GM12878 (cell line): ENCODE measurements around the gene FAM184B. TPM values are rescaled to one million over a fixed set of nuclear protein-coding genes. Genes with fewer than 3 reads are reported as not detected.

Experiments used
- ATAC-seq: fragments of 200-7000 bp; cut with Tn5 transposase; 3 replicates; pipeline ENCODE4 v1.9.1; 2020; ENCODE audit warnings: mild to moderate bottlenecking, moderate library complexity
- BruUV-seq: library from RNA; stranded (reverse); fragments of 400-500 nt; replicated peaks from 2 replicates; lab custom pipeline; 2021; lab: Mats Ljungman, UMichigan
- CTCF ChIA-PET: fragments of 300-600 bp; sonication (Branson Sonifier 250); formaldehyde crosslinking; extraction: SDS; loops from one replicate; lab custom pipeline; 2021; ENCODE audit warnings: inconsistent platforms; lab: Yijun Ruan, JAX
- POLR2A ChIA-PET: fragments of 350-600 bp; formaldehyde crosslinking; extraction: SDS; loops from one replicate; lab custom pipeline; 2021; ENCODE audit warnings: inconsistent platforms; lab: Charles Lee
- RAD21 ChIA-PET: fragments of 300-600 bp; sonication (Branson Sonifier 250); formaldehyde crosslinking; loops from one replicate; lab custom pipeline; 2023; ENCODE audit warnings: antibody characterized with exemption; ENCODE audit not compliant: unreplicated experiment; lab: Charles Lee
- SMC1A ChIA-PET: fragments of 300-600 bp; sonication (Branson Sonifier 250); formaldehyde crosslinking; loops from one replicate; lab custom pipeline; 2023; ENCODE audit not compliant: unreplicated experiment, uncharacterized antibody; lab: Charles Lee
- DNase-seq: peaks from one replicate; pipeline ENCODE4 v3.0.0-alpha.2; 2011; ENCODE audit warnings: low read depth, low spot score
- FAIRE-seq: peaks from 3 replicates; lab custom pipeline; 2011; peaks lifted over from hg19 to GRCh38; lab: Jason Lieb, UNC
- H2AFZ ChIP-seq: 2 replicates; pipeline ENCODE4 v1.6.0; 2011; ENCODE audit warnings: low read depth, low read length, control low read depth; ENCODE audit not compliant: control insufficient read depth
- H3K27ac ChIP-seq: 2 replicates; pipeline ENCODE4 v1.5.1; 2011; ENCODE audit warnings: control low read depth; ENCODE audit not compliant: control insufficient read depth, insufficient read depth
- H3K27me3 ChIP-seq, 2 experiments: replicated peaks in 1 of 2; 2 replicates each; pipeline versions ENCODE4 v1.6.0 to v1.6.1; 2011; ENCODE audit warnings: low read length in 1 of 2; ENCODE audit not compliant: control insufficient read depth in 2 of 2, insufficient read depth in 2 of 2
- H3K36me3 ChIP-seq, 2 experiments: 2 replicates each; pipeline ENCODE4 v1.5.1; 2011; ENCODE audit warnings: low read length in 1 of 2; ENCODE audit not compliant: control insufficient read depth in 2 of 2, insufficient read depth in 2 of 2
- H3K4me1 ChIP-seq: 2 replicates; pipeline ENCODE4 v1.6.1; 2011; ENCODE audit warnings: mild to moderate bottlenecking, low read length, moderate library complexity, mixed read lengths; ENCODE audit not compliant: control insufficient read depth, insufficient read depth
- H3K4me2 ChIP-seq: 2 replicates; pipeline ENCODE4 v1.6.0; 2011; ENCODE audit warnings: control low read depth; ENCODE audit not compliant: control insufficient read depth, insufficient read depth
- H3K4me3 ChIP-seq: fragments of 200-600 bp; sonication (generic); 2 replicates; pipeline ENCODE4 v1.5.1; 2016
- H3K79me2 ChIP-seq: 2 replicates; pipeline ENCODE4 v1.6.0; 2011; ENCODE audit warnings: low read length; ENCODE audit not compliant: control insufficient read depth, insufficient read depth
- H3K9ac ChIP-seq: 2 replicates; pipeline ENCODE4 v1.8.0; 2011; ENCODE audit warnings: low read length, control low read depth, mixed read lengths; ENCODE audit not compliant: control insufficient read depth, insufficient read depth
- H3K9me3 ChIP-seq: replicated peaks from 3 replicates; pipeline ENCODE4 v1.5.1; 2011; ENCODE audit warnings: mild to moderate bottlenecking, low read length; ENCODE audit not compliant: control insufficient read depth, insufficient read depth
- H4K20me1 ChIP-seq: 2 replicates; pipeline ENCODE4 v1.6.0; 2011; ENCODE audit not compliant: control insufficient read depth, insufficient read depth
- BACH1 ChIP-seq: fragments of 450-650 bp; IDR thresholded peaks from 2 replicates; pipeline ENCODE4 v1.6.1; 2017; ENCODE audit warnings: mild to moderate bottlenecking, borderline replicate concordance
- IKZF1 ChIP-seq: fragments of 450-650 bp; conservative IDR thresholded peaks from 2 replicates; pipeline ENCODE4 v1.6.1; 2017; ENCODE audit warnings: antibody characterized with exemption, mild to moderate bottlenecking
- JUNB ChIP-seq: IDR thresholded peaks from 2 replicates; pipeline ENCODE4 v1.6.1; 2016; ENCODE audit warnings: antibody characterized with exemption, mild to moderate bottlenecking
- PAX5 ChIP-seq: IDR thresholded peaks from 2 replicates; pipeline ENCODE4 v1.6.1; 2011; ENCODE audit warnings: low read depth, low read length, borderline replicate concordance
- POLR2AphosphoS5 ChIP-seq: IDR thresholded peaks from 2 replicates; pipeline ENCODE4 v1.6.1; 2011; ENCODE audit warnings: mild to moderate bottlenecking, low read length, inconsistent platforms
- POU2F2 ChIP-seq: IDR thresholded peaks from 3 replicates; pipeline ENCODE4 v1.6.1; 2011; ENCODE audit warnings: low read depth, mild to moderate bottlenecking, low read length, borderline replicate concordance
- SMAD5 ChIP-seq: IDR thresholded peaks from 2 replicates; pipeline ENCODE4 v1.6.1; 2016; ENCODE audit warnings: antibody characterized with exemption, low read depth
- WGBS: methylation state at CpG from one replicate; pipeline ENCODE4 v1.1.6; 2016; ENCODE audit warnings: low lambda C conversion rate; ENCODE audit not compliant: insufficient replicate concordance, insufficient coverage; ENCODE audit errors: missing lambda C conversion rate; 5-methylcytosine and 5-hydroxymethylcytosine counted together
- in situ Hi-C: fragments of 300-500 bp; cut with MboI; formaldehyde crosslinking; loops from 9 replicates; pipeline ENCODE4 v1.14.3; 2018; ENCODE audit warnings: mixed read lengths
- intact Hi-C: fragments of 100-400 bp; cut with micrococcal nuclease; formaldehyde crosslinking; loops from one replicate; pipeline ENCODE4 v1.14.2; 2022; ENCODE audit not compliant: unreplicated experiment
- polyA plus RNA-seq, 11 experiments: library from polyadenylated mRNA; depleted of rRNA in 4 of 11; unstranded in 6 of 11; stranded (reverse) in 5 of 11; fragments of >200 nt; fragmentation: Nextera tagmentation in 4 of 11; fragmentation: Illumina TruSeq in 1 of 11; extraction: Ambion mirVana in 4 of 11; extraction: Trizol in 1 of 11; gene quantifications; 1 replicate in 1 of 11; 2 replicates in 10 of 11; pipeline versions ENCODE4 v1.2.1 to v1.2.3, GENCODE V29; 2011 to 2016; ENCODE audit warnings: inconsistent platforms in 2 of 11, missing spikeins in 2 of 11, low read depth in 1 of 11
- total RNA-seq, 4 experiments: library from RNA; depleted of rRNA in 3 of 4; stranded (reverse); fragments of >200 nt in 3 of 4; fragmentation: Illumina TruSeq in 1 of 4; extraction: Trizol in 1 of 4; gene quantifications; 2 replicates each; pipeline versions ENCODE4 v1.2.1 to v1.2.3, GENCODE V29; 2013 to 2021

Gene FAM184B
- total and polyA plus RNA-seq, 10 of the 15 experiments (the other 5 are each of a cell fraction or from before 2014, with no cell fraction given), result under 0.01 TPM; not detected in 9

DNA sequence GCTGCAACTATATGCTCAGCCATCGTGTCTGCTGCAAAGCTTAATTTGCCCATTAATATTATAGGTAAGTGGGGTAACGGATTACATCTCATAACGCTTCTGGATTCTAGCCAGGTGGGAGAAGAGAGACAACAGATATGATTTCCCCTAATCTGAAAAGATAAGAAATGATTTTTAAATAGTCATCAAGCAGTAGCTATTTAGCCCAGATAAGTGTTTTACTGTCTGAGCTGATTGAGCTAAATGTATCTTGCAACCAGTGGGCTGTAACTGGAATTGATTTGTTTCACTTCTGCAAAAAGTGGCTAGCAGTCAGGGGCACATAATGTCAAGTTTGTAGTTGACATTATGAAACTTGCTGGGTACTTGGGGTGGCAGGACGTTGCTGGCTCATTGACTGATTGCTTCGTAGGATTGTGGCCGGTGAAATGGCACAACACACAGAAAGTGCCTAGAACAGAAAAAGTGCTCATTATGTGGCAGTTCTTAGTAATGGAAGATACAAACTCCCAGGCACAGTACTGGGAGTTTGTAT is 185.9 kb downstream of the FAM184B start (continued):
- TF ChIP-seq SMAD5, result no peak
- TF ChIP-seq, all 136 proteins: peak for 31

DNA sequence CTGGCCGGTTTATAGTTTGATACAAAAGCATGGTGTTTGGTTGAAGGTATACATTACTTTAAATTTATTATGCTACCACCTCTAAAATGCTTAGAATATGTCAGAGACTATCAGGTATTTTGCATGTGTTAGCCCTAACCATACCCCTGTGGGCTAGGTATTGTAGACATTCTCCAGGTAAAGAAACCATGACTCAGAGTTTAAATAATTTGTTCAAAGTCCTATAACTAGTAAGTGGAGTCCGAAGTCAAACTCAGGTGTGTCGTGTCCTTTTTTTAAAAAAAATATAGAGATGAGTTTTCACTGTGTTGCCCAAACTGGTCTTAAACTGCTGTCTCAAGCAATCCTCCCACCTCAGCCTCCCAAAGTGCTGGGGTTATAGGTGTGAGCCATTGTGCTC is 192.1 kb downstream of the FAM184B start:
- no peaks in the 10 kb centered on the region for H3K27me3 ChIP-seq
- H3K9me3 ChIP-seq, result no peaks in the 10 kb centered on the region
- ChIA-PET CTCF (no interaction called here), POLR2A (no interaction called here), SMC1A (no interaction called here), RAD21 (no interaction called here)
- TF ChIP-seq PAX5 (no peak), POU2F2 (no peak), BACH1 (no peak)
- H2AFZ ChIP-seq, result no peak overlapping the region
- H3K4me2 ChIP-seq, result no peak overlapping the region
- peaks cover 4% of the 10 kb centered on the region; the same call in 1 of the 2 replicates for H4K20me1 ChIP-seq
- DNase-seq (no peak), FAIRE-seq (no peak), ATAC-seq (no peak)
- no peak overlapping the region for H3K4me3 ChIP-seq
- WGBS, result 100% methylated on average over 3 of the region's 3 CpGs
- peaks cover 7 to 64% of the 10 kb centered on the region in 2 experiments for H3K36me3 ChIP-seq
- intact Hi-C loops (no loop called here), in situ Hi-C loops (no loop called here)
- no peak overlapping the region for H3K9ac ChIP-seq
- no TSS peak for BruUV-seq
- H3K27ac ChIP-seq, result no peak overlapping the region
- H3K79me2 ChIP-seq, result peaks cover 20% of the 10 kb centered on the region
- H3K4me1 ChIP-seq, result peaks cover 21% of the 10 kb centered on the region

- intact Hi-C loops, result no loop called here
- peaks cover 18 to 66% of the 10 kb centered on the region in 2 experiments for H3K36me3 ChIP-seq
- peaks cover 5% of the 10 kb centered on the region for H3K4me1 ChIP-seq
- FAIRE-seq, result no peak
- in situ Hi-C loops, result no loop called here
- RAD21 ChIA-PET, result no interaction called here
- no peak overlapping the region for H3K4me2 ChIP-seq
- H4K20me1 ChIP-seq, result no peaks in the 10 kb centered on the region
- H3K9me3 ChIP-seq, result no peaks in the 10 kb centered on the region
- H2AFZ ChIP-seq, result no peak overlapping the region
- H3K4me3 ChIP-seq, result no peak overlapping the region
- DNase-seq, result no peak
- TF ChIP-seq JUNB, result no peak
- no peak for TF ChIP-seq IKZF1
- TF ChIP-seq POLR2AphosphoS5, result peak; percentile 21; the same call in 1 of the 2 replicates
- no TSS peak for BruUV-seq
- 99% methylated on average over 9 of the region's 9 CpGs for WGBS
- H3K27ac ChIP-seq, result no peak overlapping the region
- POLR2A ChIA-PET, result interaction anchor here (0.6 kb wide), 1 partner anchor 661 kb away, joined by 4 read pairs; no protein-coding TSS in a partner anchor
- SMC1A ChIA-PET, result no interaction called here
- peaks cover 6% of the 10 kb centered on the region for H3K79me2 ChIP-seq
- no peak overlapping the region for H3K9ac ChIP-seq
- H3K27me3 ChIP-seq, result no peaks in the 10 kb centered on the region
- CTCF ChIA-PET, result interaction anchor here (0.6 kb wide), 2 partner anchors 209 to 430 kb away, joined by 3 to 6 read pairs; no protein-coding TSS in a partner anchor
- no peak for ATAC-seq
Measured at GRCh38 chr4:17587094-17587822, 194.2 kb downstream of the FAM184B start.
